H9 (cell line): ENCODE results near the gene FAT2. TPM values are rescaled to one million over a fixed set of nuclear protein-coding genes. Genes with fewer than 3 reads are reported as not detected.

Source experiments
- DNase-seq: peaks from one replicate; pipeline ENCODE4 v3.0.0-alpha.2; 2017
- H2AFZ ChIP-seq: one replicate; pipeline ENCODE4 v1.6.1; 2013; ENCODE audit warnings: mild to moderate bottlenecking, low read length, control low read depth, moderate library complexity
- H2AK5ac ChIP-seq: 2 replicates; pipeline ENCODE4 v1.6.1; 2013; ENCODE audit warnings: low read length, control low read depth, mixed read lengths; ENCODE audit not compliant: insufficient read length
- H2BK120ac ChIP-seq: one replicate; pipeline ENCODE4 v1.6.1; 2013; ENCODE audit warnings: low read depth, mild to moderate bottlenecking, low read length, control low read depth, inconsistent platforms; ENCODE audit not compliant: poor library complexity, severe bottlenecking
- H2BK12ac ChIP-seq: 2 replicates; pipeline ENCODE4 v1.6.1; 2013; ENCODE audit warnings: low read length, control low read depth, mixed read lengths, low read depth; ENCODE audit not compliant: insufficient read length
- H2BK15ac ChIP-seq: 2 replicates; pipeline ENCODE4 v1.6.1; 2013; ENCODE audit warnings: low read depth, low read length, control low read depth
- H2BK20ac ChIP-seq: one replicate; pipeline ENCODE4 v1.6.1; 2013; ENCODE audit warnings: low read depth, mild to moderate bottlenecking, low read length, control low read depth, inconsistent platforms; ENCODE audit not compliant: poor library complexity, severe bottlenecking
- H2BK5ac ChIP-seq: 2 replicates; pipeline ENCODE4 v1.6.1; 2013; ENCODE audit warnings: low read length, control low read depth, mixed read lengths; ENCODE audit not compliant: insufficient read length
- H3K14ac ChIP-seq: 2 replicates; pipeline ENCODE4 v1.6.1; 2013; ENCODE audit warnings: low read length, control low read depth; ENCODE audit not compliant: insufficient read depth
- H3K18ac ChIP-seq: 2 replicates; pipeline ENCODE4 v1.6.1; 2013; ENCODE audit warnings: low read depth, mild to moderate bottlenecking, mixed read lengths, low read length, control low read depth; ENCODE audit not compliant: insufficient read length
- H3K23ac ChIP-seq: 2 replicates; pipeline ENCODE4 v1.6.1; 2013; ENCODE audit warnings: low read length, control low read depth, mixed read lengths, low read depth; ENCODE audit not compliant: insufficient read length
- H3K23me2 ChIP-seq: 2 replicates; pipeline ENCODE4 v1.6.1; 2013; ENCODE audit warnings: low read depth, mild to moderate bottlenecking, mixed read lengths, low read length, control low read depth; ENCODE audit not compliant: insufficient read length, poor library complexity, severe bottlenecking
- H3K27ac ChIP-seq: 2 replicates; pipeline ENCODE4 v1.5.1; 2013; ENCODE audit warnings: low read length, control low read depth, mixed read lengths, low read depth; ENCODE audit not compliant: insufficient read length
- H3K27me3 ChIP-seq: 2 replicates; pipeline ENCODE4 v1.6.1; 2013; ENCODE audit warnings: low read length, control low read depth, inconsistent platforms; ENCODE audit not compliant: insufficient read depth
- H3K4ac ChIP-seq: 2 replicates; pipeline ENCODE4 v1.6.1; 2013; ENCODE audit warnings: low read depth, mild to moderate bottlenecking, control low read depth, inconsistent platforms, low read length, moderate library complexity
- H3K4me1 ChIP-seq: 2 replicates; pipeline ENCODE4 v1.6.1; 2013; ENCODE audit warnings: low read length, control low read depth, inconsistent platforms; ENCODE audit not compliant: insufficient read depth
- H3K4me2 ChIP-seq: 2 replicates; pipeline ENCODE4 v1.6.1; 2013; ENCODE audit warnings: low read length, control low read depth, mixed read lengths; ENCODE audit not compliant: insufficient read length, insufficient read depth
- H3K56ac ChIP-seq: 2 replicates; pipeline ENCODE4 v1.6.1; 2013; ENCODE audit warnings: low read depth, mild to moderate bottlenecking, mixed read lengths, low read length, control low read depth; ENCODE audit not compliant: insufficient read length
- H3K79me1 ChIP-seq: 2 replicates; pipeline ENCODE4 v1.6.1; 2013; ENCODE audit warnings: low read depth, mild to moderate bottlenecking, moderate library complexity, low read length, control low read depth, inconsistent platforms; ENCODE audit not compliant: insufficient read depth, poor library complexity, severe bottlenecking
- H3K79me2 ChIP-seq: 2 replicates; pipeline ENCODE4 v1.6.1; 2013; ENCODE audit warnings: low read length, control low read depth, inconsistent platforms; ENCODE audit not compliant: insufficient read depth
- H3K9ac ChIP-seq: 2 replicates; pipeline ENCODE4 v1.6.1; 2013; ENCODE audit warnings: low read length, control low read depth, mixed read lengths; ENCODE audit not compliant: insufficient read length; ENCODE audit errors: extremely low read depth
- H3K9me3 ChIP-seq: one replicate; pipeline ENCODE4 v1.6.1; 2013; ENCODE audit warnings: low read depth, low read length, inconsistent platforms; ENCODE audit not compliant: control insufficient read depth
- H3T11ph ChIP-seq: one replicate; pipeline ENCODE4 v1.6.1; 2013; ENCODE audit warnings: mild to moderate bottlenecking, low read length, control low read depth, inconsistent platforms
- H4K20me1 ChIP-seq: one replicate; pipeline ENCODE4 v1.6.1; 2013; ENCODE audit not compliant: control insufficient read depth, insufficient read length, insufficient read depth
- H4K5ac ChIP-seq: 2 replicates; pipeline ENCODE4 v1.6.1; 2013; ENCODE audit warnings: low read depth, mild to moderate bottlenecking, mixed read lengths, low read length, control low read depth; ENCODE audit not compliant: insufficient read length
- H4K8ac ChIP-seq: replicated peaks from 2 replicates; pipeline ENCODE4 v1.6.1; 2013; ENCODE audit warnings: low read length, control low read depth, mixed read lengths, low read depth; ENCODE audit not compliant: insufficient read length
- H4K91ac ChIP-seq: 2 replicates; pipeline ENCODE4 v1.6.1; 2013; ENCODE audit warnings: low read depth, mild to moderate bottlenecking, moderate library complexity, mixed read lengths, low read length, control low read depth; ENCODE audit not compliant: insufficient read length
- H3K27ac Mint-ChIP-seq, 3 experiments: 2 replicates in 2 of 3; 3 replicates in 1 of 3; pipeline ENCODE4 v1.8.0; 2020 to 2021; ENCODE audit warnings: mixed read lengths in 3 of 3, mild to moderate bottlenecking in 1 of 3, moderate library complexity in 1 of 3
- H3K27me3 Mint-ChIP-seq: 2 replicates; pipeline ENCODE4 v1.8.0; 2021; ENCODE audit warnings: low read depth, mild to moderate bottlenecking, moderate library complexity, mixed read lengths
- H3K36me3 Mint-ChIP-seq, 3 experiments: 2 replicates in 2 of 3; 3 replicates in 1 of 3; pipeline ENCODE4 v1.8.0; 2020 to 2021; ENCODE audit warnings: low read depth in 3 of 3, mixed read lengths in 3 of 3; ENCODE audit not compliant: insufficient read depth in 1 of 3
- H3K4me1 Mint-ChIP-seq, 2 experiments: 2 replicates each; pipeline ENCODE4 v1.8.0; 2020; ENCODE audit warnings: mixed read lengths in 2 of 2
- H3K4me3 Mint-ChIP-seq, 2 experiments: 2 replicates in 1 of 2; 3 replicates in 1 of 2; pipeline ENCODE4 v1.8.0; 2020 to 2021; ENCODE audit warnings: mild to moderate bottlenecking in 2 of 2, mixed read lengths in 2 of 2, moderate library complexity in 1 of 2
- H3K9me3 Mint-ChIP-seq, 2 experiments: 2 replicates in 1 of 2; 3 replicates in 1 of 2; pipeline ENCODE4 v1.8.0; 2020; ENCODE audit warnings: mild to moderate bottlenecking in 2 of 2, mixed read lengths in 2 of 2, moderate library complexity in 1 of 2
- CTCF ChIP-seq: fragments of 200-600 bp; sonication (generic); conservative IDR thresholded peaks from 3 replicates; pipeline ENCODE4 v1.8.0; 2021; ENCODE audit warnings: antibody characterized with exemption, mild to moderate bottlenecking
- WGBS: extraction: QIAGEN DNeasy Blood & Tissue Kit; methylation state at CpG from one replicate; pipeline ENCODE4 v1.1.7; 2013; ENCODE audit warnings: missing lambda C conversion rate, low lambda C conversion rate, mixed read lengths; ENCODE audit not compliant: insufficient read length; ENCODE audit errors: extremely low coverage; 5-methylcytosine and 5-hydroxymethylcytosine counted together
- total RNA-seq: library from RNA; stranded (reverse); gene quantifications from 2 replicates; pipeline ENCODE4 v1.2.1, GENCODE V29; 2021

Gene FAT2
- total RNA-seq, 1 experiment from 2014 or later = 0.15 TPM

- no peak overlapping the region for H3K9ac ChIP-seq
- H3K27ac ChIP-seq = no peak overlapping the region
- H3K56ac ChIP-seq = no peak overlapping the region
- no peak overlapping the region for H3K4ac ChIP-seq
- no peak for DNase-seq
- H2BK15ac ChIP-seq = no peak overlapping the region
- H3K23me2 ChIP-seq = no peaks in the 10 kb centered on the region
- no peaks in the 10 kb centered on the region for H3K79me2 ChIP-seq
- H2BK12ac ChIP-seq = no peak overlapping the region
- no peak overlapping the region for H4K5ac ChIP-seq
- H2AFZ ChIP-seq = no peak overlapping the region
- H4K91ac ChIP-seq = no peak overlapping the region
- H2AK5ac ChIP-seq = no peak overlapping the region
- no peak overlapping the region for H3K4me2 ChIP-seq
- no peak overlapping the region for H2BK20ac ChIP-seq
- H3K9me3 Mint-ChIP-seq = no peaks in the 10 kb centered on the region; a peak in 1 of 5 replicates
- H3K27ac Mint-ChIP-seq = no peak overlapping the region
- no peak overlapping the region for H3K23ac ChIP-seq
- no peak overlapping the region for H3T11ph ChIP-seq
- peaks cover 5% of the 10 kb centered on the region; the same call in 1 of the 2 replicates for H3K4me1 ChIP-seq
- no peaks in the 10 kb centered on the region for H4K20me1 ChIP-seq
- no peaks in the 10 kb centered on the region; a peak in 2 of 7 replicates for H3K36me3 Mint-ChIP-seq
- no peak overlapping the region; the same call in 1 of the 2 replicates for H3K14ac ChIP-seq
- no peak overlapping the region for H4K8ac ChIP-seq
- no peak overlapping the region for H2BK5ac ChIP-seq
- no peak overlapping the region for H3K4me3 Mint-ChIP-seq
- no peaks in the 10 kb centered on the region for H3K9me3 ChIP-seq
- peaks cover 10% of the 10 kb centered on the region for H3K27me3 Mint-ChIP-seq
- H2BK120ac ChIP-seq = no peak overlapping the region
- no CpG with 5 or more reads among the region's 10 CpGs for WGBS
- H3K4me1 Mint-ChIP-seq = peaks cover 58 to 63% of the 10 kb centered on the region in 2 experiments
- TF ChIP-seq CTCF = no peak
- H3K18ac ChIP-seq = no peak overlapping the region
- H3K79me1 ChIP-seq = no peaks in the 10 kb centered on the region
- no peaks in the 10 kb centered on the region; the same call in 1 of the 2 replicates for H3K27me3 ChIP-seq
These were observed 1.8 kb upstream of the FAT2 start for GRCh38 chr5:151592855-151593408.
